HG02981 (cell line): ENCODE measurements around the gene FAF1.
"Not testable (repeated sequence)": the region's sequence is repeated elsewhere in the genome, so short reads cannot be mapped to it uniquely, and the experiment has no call there.

Experiments used
- ATAC-seq: cut with Tn5 transposase; IDR thresholded peaks from one replicate; pipeline ENCODE4 v1.9.1; 2021; ENCODE audit warnings: mild to moderate bottlenecking, moderate library complexity; ENCODE audit not compliant: unreplicated experiment

FAF1 gene

GRCh38 chr1:50852889-50853288 lies 107.2 kb downstream of the FAF1 start:
- ATAC-seq: no peak

- ATAC-seq: no peak
These were observed 108.6 kb downstream of the FAF1 start for GRCh38 chr1:50851466-50851865.

- ATAC-seq: no peak
These were observed 109.0 kb downstream of the FAF1 start for GRCh38 chr1:50851034-50851433.

GRCh38 chr1:50847303-50847702 lies 112.8 kb downstream of the FAF1 start:
- no peak for ATAC-seq

GRCh38 chr1:50846224-50846839 lies 113.7 kb downstream of the FAF1 start:
- ATAC-seq: no peak

- ATAC-seq: no peak
These were observed 118.2 kb downstream of the FAF1 start for GRCh38 chr1:50841791-50842387.

- ATAC-seq: no peak
These were observed 124.0 kb downstream of the FAF1 start for GRCh38 chr1:50836117-50836516.

- no peak for ATAC-seq
These were observed 126.9 kb downstream of the FAF1 start for GRCh38 chr1:50833216-50833615.

- ATAC-seq: no peak
These were observed 127.9 kb downstream of the FAF1 start for GRCh38 chr1:50832167-50832566.

GRCh38 chr1:50831300-50832061 lies 128.6 kb downstream of the FAF1 start:
- no peak for ATAC-seq

- ATAC-seq: no peak
These were observed 129.4 kb downstream of the FAF1 start for GRCh38 chr1:50830621-50831020.

- ATAC-seq: no peak
These were observed 130.8 kb downstream of the FAF1 start for GRCh38 chr1:50829014-50829958.

- ATAC-seq: no peak
These were observed 132.5 kb downstream of the FAF1 start for GRCh38 chr1:50827546-50827945.

GRCh38 chr1:50826792-50827191 lies 133.3 kb downstream of the FAF1 start:
- ATAC-seq: not testable (repeated sequence)

GRCh38 chr1:50822035-50822776 lies 137.9 kb downstream of the FAF1 start:
- ATAC-seq: no peak

- ATAC-seq: no peak
These were observed 139.5 kb downstream of the FAF1 start for GRCh38 chr1:50820545-50820944.

- peak; percentile 65 for ATAC-seq
These were observed 147.7 kb downstream of the FAF1 start for GRCh38 chr1:50812346-50812745.

GRCh38 chr1:50808296-50808695 lies 151.8 kb downstream of the FAF1 start:
- ATAC-seq: no peak

- ATAC-seq: no peak
These were observed 163.8 kb downstream of the FAF1 start for GRCh38 chr1:50796272-50796671.

GRCh38 chr1:50793521-50793920 lies 166.5 kb downstream of the FAF1 start:
- no peak for ATAC-seq
